Measurements from ENCODE around the gene ARF3. TPM values are rescaled to one million over a fixed set of nuclear protein-coding genes. Genes with fewer than 3 reads are reported as not detected.

The ARF3 gene
- total and polyA plus RNA-seq, 9 of the 15 experiments (the other 6 are each of a cell fraction or from before 2014, with no cell fraction given) = 5.9 to 170 (median 64.4) TPM

GRCh38 chr12:48979602-48980388, 22.5 kb upstream of the ARF3 start:
- no TSS peak for BruUV-seq (replicated peaks)

More at GRCh38 chr12:48979602-48980388, 22.5 kb upstream of the ARF3 start:
- WGBS (ENCODE audit: insufficient coverage, low coverage, missing lambda C conversion rate) = 25% methylated on average over 50 of the region's 55 CpGs
- Histone ChIP-seq H4K20me1 (replicated peaks; ENCODE audit: control insufficient read depth, insufficient read depth, low read length) (no peaks in the 10 kb centered on the region; the same call in none of the 2 replicates), H3K4me1 (replicated peaks in 1 of 2; ENCODE audit: control insufficient read depth in 2 of 2, insufficient read depth in 2 of 2, low read length in 2 of 2) (peaks cover 6 to 42% of the 10 kb centered on the region in 2 experiments; a peak in 3 of 5 replicates), H3K9me3 (replicated peaks; ENCODE audit: control insufficient read depth, insufficient read depth, low read depth, low read length) (no peaks in the 10 kb centered on the region), H3K36me3 (ENCODE audit: control insufficient read depth, insufficient read depth, low read length) (no peaks in the 10 kb centered on the region), H3K79me2 (ENCODE audit: control insufficient read depth, insufficient read depth, low read length) (no peaks in the 10 kb centered on the region), H2AFZ (ENCODE audit: low read depth, low read length) (no peak overlapping the region), H3K9me1 (ENCODE audit: control insufficient read depth, insufficient read depth, low read length) (peaks cover 3% of the 10 kb centered on the region), H3K27me3 (ENCODE audit: control insufficient read depth in 2 of 2, insufficient read depth in 2 of 2, low read length in 2 of 2) (peaks cover 44 to 59% of the 10 kb centered on the region in 2 experiments; a peak in 4 of 5 replicates), H3K27ac (ENCODE audit: extremely low read depth, low read depth, low read length) (no peak overlapping the region), H3K4me2 (ENCODE audit: insufficient read depth, low read length) (no peak overlapping the region), H3K4me3 (no peak overlapping the region), H3K9ac (ENCODE audit: insufficient read depth in 1 of 2, low read depth in 2 of 2, low read length in 2 of 2) (no peak overlapping the region)
- TF ChIP-seq BRD9 (IDR thresholded peaks at IDR 0.05; ENCODE audit: low read depth, partially characterized antibody) (no peak), CHCHD3 (CRISPR knock-in tag; IDR thresholded peaks at IDR 0.05) (no peak), NFE2L1 (tag; IDR thresholded peaks at IDR 0.05; ENCODE audit: borderline replicate concordance, low read depth) (no peak), GABPB1 (CRISPR knock-in tag; IDR thresholded peaks at IDR 0.05) (no peak), JUNB (CRISPR knock-in tag; conservative IDR thresholded peaks at IDR 0.05) (no peak), MTA1 (IDR thresholded peaks at IDR 0.05; ENCODE audit: borderline replicate concordance) (no peak), FOXK1 (CRISPR knock-in tag; IDR thresholded peaks at IDR 0.05; ENCODE audit: borderline replicate concordance) (no peak), MITF (IDR thresholded peaks at IDR 0.05) (no peak), ZNF695 (CRISPR knock-in tag; IDR thresholded peaks at IDR 0.05) (no peak), ZNF134 (CRISPR knock-in tag; conservative IDR thresholded peaks at IDR 0.05) (no peak), POLR2H (tag; IDR thresholded peaks at IDR 0.05; ENCODE audit: low read depth) (no peak), SUPT5H (IDR thresholded peaks at IDR 0.05) (no peak), MYNN (IDR thresholded peaks at IDR 0.05) (no peak), MYNN (CRISPR knock-in tag; IDR thresholded peaks at IDR 0.05) (no peak), HNRNPH1 (optimal IDR thresholded peaks at IDR 0.05; ENCODE audit: low read depth, low read length) (no peak)
- TF ChIP-seq, protein P1, sequence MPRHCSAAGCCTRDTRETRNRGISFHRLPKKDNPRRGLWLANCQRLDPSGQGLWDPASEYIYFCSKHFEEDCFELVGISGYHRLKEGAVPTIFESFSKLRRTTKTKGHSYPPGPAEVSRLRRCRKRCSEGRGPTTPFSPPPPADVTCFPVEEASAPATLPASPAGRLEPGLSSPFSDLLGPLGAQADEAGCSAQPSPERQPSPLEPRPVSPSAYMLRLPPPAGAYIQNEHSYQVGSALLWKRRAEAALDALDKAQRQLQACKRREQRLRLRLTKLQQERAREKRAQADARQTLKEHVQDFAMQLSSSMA (CRISPR knock-in tag; IDR thresholded peaks at IDR 0.05) = no peak
- TF ChIP-seq, protein P2, sequence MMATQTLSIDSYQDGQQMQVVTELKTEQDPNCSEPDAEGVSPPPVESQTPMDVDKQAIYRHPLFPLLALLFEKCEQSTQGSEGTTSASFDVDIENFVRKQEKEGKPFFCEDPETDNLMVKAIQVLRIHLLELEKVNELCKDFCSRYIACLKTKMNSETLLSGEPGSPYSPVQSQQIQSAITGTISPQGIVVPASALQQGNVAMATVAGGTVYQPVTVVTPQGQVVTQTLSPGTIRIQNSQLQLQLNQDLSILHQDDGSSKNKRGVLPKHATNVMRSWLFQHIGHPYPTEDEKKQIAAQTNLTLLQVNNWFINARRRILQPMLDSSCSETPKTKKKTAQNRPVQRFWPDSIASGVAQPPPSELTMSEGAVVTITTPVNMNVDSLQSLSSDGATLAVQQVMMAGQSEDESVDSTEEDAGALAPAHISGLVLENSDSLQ (IDR thresholded peaks at IDR 0.05) = no peak
- CTCF ChIA-PET (ENCODE audit: low intra/inter-chr PET ratio) = no interaction called here
- ATAC-seq (no peak), DNase-seq (ENCODE audit: extremely low read depth in 1 of 4, low spot score in 3 of 4) (no peak), FAIRE-seq (no peak)
- in situ Hi-C loops (cut with MboI) = no loop called here
- intact Hi-C loops (cut with micrococcal nuclease) = loop anchor here (10.0 kb wide), 2 partner anchors 225 to 365 kb away; partner anchors contain the start of gene DNAJC22
- POLR2A ChIA-PET = interaction anchor here (0.6 to 1.8 kb wide), 5 partner anchors 8 to 180 kb away, joined by 3 to 6 read pairs (median 4); no protein-coding TSS in a partner anchor

All from K562 (cell line).